Measurements from ENCODE around the gene PPP6C. TPM values are rescaled to one million over a fixed set of nuclear protein-coding genes. Genes with fewer than 3 reads are reported as not detected.
"Not testable (repeated sequence)": the region's sequence is repeated elsewhere in the genome, so short reads cannot be mapped to it uniquely, and the experiment has no call there.

PPP6C gene
- total and polyA plus RNA-seq, 2 donors (not counting 3 experiments of a cell fraction or from before 2014, with no cell fraction given), result 19.3 to 42.6 TPM

DNA sequence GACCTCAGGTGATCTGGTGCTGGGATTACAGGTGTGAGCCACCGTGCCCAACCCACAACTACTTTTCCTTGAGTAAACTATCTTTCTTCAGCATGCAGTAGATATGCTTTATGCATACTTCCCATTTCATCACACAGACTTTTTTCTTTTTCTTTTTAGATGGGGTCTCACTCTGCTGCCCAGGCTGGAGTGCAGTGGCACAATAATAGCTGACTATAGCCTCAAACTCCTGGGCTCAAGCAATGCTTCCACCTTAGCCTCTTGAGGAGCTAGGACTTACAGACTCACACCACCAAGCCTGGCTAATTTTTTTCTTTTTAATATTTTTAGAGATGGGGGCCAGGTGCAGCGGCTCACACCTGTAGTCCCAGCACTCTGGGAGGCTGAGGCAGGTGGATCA is 22.8 kb downstream of the PPP6C start:
- intact Hi-C loops (cut with micrococcal nuclease) (no loop called here), dilution Hi-C loops (cut with MboI; ENCODE audit: extremely low pct_ligation_motif_present, low sequenced_read_pairs) (no loop called here)
- Histone ChIP-seq H3K9me1 (replicated peaks; ENCODE audit: control insufficient read depth, extremely low read depth, insufficient read depth, low read length) (no peaks in the 10 kb centered on the region), H3K27me3 (ENCODE audit: control insufficient read depth in 2 of 2, insufficient read depth in 2 of 2, low read length in 2 of 2) (no peaks in the 10 kb centered on the region), H3K79me2 (ENCODE audit: control insufficient read depth, insufficient read depth, low read length) (peaks cover 9% of the 10 kb centered on the region), H4K20me1 (replicated peaks; ENCODE audit: control insufficient read depth, extremely low read depth, insufficient read depth, low read length) (no peaks in the 10 kb centered on the region), H3K4me2 (ENCODE audit: insufficient read depth, low read length) (no peak overlapping the region), H2AFZ (ENCODE audit: low read depth, low read length) (no peak overlapping the region), H3K9me3 (replicated peaks; ENCODE audit: control insufficient read depth, insufficient read depth, low read length) (no peaks in the 10 kb centered on the region), H3K36me3 (ENCODE audit: control insufficient read depth in 2 of 2, extremely low read depth in 1 of 2, insufficient read depth in 2 of 2, low read length in 2 of 2) (peaks cover 0 to 2% of the 10 kb centered on the region in 2 experiments), H3K9ac (replicated peaks; ENCODE audit: extremely low read depth, insufficient read depth, low read length) (no peak overlapping the region), H3K4me1 (ENCODE audit: control insufficient read depth, extremely low read depth, insufficient read depth, low read length) (no peaks in the 10 kb centered on the region), H3K4me3 (replicated peaks in 1 of 3; ENCODE audit: insufficient read depth in 1 of 3, low read depth in 1 of 3, low read length in 3 of 3) (no peak overlapping the region), H3K27ac (ENCODE audit: insufficient read depth, low read depth, low read length) (no peak overlapping the region)
- DNase-seq (ENCODE audit: low read depth, low spot score) (no peak), FAIRE-seq (no peak)
- TF ChIP-seq GATA2 (IDR thresholded peaks at IDR 0.05; ENCODE audit: insufficient read depth, insufficient read length, low read depth, low read length), result no peak
- no peak for TF ChIP-seq MYC (IDR thresholded peaks at IDR 0.05; ENCODE audit: low read depth, low read length)
- no peak for TF ChIP-seq POLR2AphosphoS5 (IDR thresholded peaks at IDR 0.05; ENCODE audit: insufficient read depth, low read depth, low read length)
- no peak for TF ChIP-seq FOS (IDR thresholded peaks at IDR 0.05; ENCODE audit: borderline replicate concordance, insufficient read depth, low read length)
- no peak for TF ChIP-seq EZH2 (IDR thresholded peaks at IDR 0.05; ENCODE audit: borderline replicate concordance, low read depth, low read length, severe bottlenecking)
- TF ChIP-seq, protein P1, sequence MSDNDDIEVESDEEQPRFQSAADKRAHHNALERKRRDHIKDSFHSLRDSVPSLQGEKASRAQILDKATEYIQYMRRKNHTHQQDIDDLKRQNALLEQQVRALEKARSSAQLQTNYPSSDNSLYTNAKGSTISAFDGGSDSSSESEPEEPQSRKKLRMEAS (IDR thresholded peaks at IDR 0.05; ENCODE audit: insufficient read depth, insufficient read length), result no peak
- TF ChIP-seq, protein P2, sequence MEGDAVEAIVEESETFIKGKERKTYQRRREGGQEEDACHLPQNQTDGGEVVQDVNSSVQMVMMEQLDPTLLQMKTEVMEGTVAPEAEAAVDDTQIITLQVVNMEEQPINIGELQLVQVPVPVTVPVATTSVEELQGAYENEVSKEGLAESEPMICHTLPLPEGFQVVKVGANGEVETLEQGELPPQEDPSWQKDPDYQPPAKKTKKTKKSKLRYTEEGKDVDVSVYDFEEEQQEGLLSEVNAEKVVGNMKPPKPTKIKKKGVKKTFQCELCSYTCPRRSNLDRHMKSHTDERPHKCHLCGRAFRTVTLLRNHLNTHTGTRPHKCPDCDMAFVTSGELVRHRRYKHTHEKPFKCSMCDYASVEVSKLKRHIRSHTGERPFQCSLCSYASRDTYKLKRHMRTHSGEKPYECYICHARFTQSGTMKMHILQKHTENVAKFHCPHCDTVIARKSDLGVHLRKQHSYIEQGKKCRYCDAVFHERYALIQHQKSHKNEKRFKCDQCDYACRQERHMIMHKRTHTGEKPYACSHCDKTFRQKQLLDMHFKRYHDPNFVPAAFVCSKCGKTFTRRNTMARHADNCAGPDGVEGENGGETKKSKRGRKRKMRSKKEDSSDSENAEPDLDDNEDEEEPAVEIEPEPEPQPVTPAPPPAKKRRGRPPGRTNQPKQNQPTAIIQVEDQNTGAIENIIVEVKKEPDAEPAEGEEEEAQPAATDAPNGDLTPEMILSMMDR (IDR thresholded peaks at IDR 0.05; ENCODE audit: extremely low read depth in 1 of 2, insufficient read depth in 1 of 2, low read depth in 1 of 2, low read length in 2 of 2), result no peak
- no peak for TF ChIP-seq JUN (IDR thresholded peaks at IDR 0.05; ENCODE audit: borderline replicate concordance, insufficient read depth, insufficient read length, low read depth)
- TF ChIP-seq POLR2A (IDR thresholded peaks at IDR 0.05; ENCODE audit: low read depth, low read length), result no peak
- BruUV-seq (replicated peaks), result no TSS peak
- POLR2A ChIA-PET, result no interaction called here
- CTCF ChIA-PET, result no interaction called here

DNA sequence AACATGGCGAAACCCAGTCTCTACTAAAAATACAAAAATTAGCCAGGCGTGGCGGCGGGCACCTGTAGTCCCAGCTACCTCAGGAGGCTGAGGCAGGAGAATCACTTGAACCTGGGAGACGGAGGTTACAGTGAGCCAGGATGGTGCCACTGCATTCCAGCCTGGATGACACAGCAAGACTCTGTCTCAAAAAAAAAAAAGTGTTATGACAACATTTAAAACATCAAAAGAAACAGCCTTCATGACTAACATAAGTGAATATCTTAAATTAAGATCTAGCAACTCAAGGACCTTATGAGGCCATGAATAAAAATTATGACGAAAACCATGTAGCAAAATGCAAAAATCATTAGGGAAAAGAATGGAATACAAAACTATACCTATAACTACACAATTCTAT is 26.7 kb downstream of the PPP6C start:
- H3K9me3 ChIP-seq (replicated peaks; ENCODE audit: control insufficient read depth, insufficient read depth, low read length); H4K20me1 ChIP-seq (replicated peaks; ENCODE audit: control insufficient read depth, extremely low read depth, insufficient read depth, low read length); H3K36me3 ChIP-seq (ENCODE audit: control insufficient read depth in 2 of 2, extremely low read depth in 1 of 2, insufficient read depth in 2 of 2, low read length in 2 of 2); H3K4me3 ChIP-seq (replicated peaks in 1 of 3; ENCODE audit: insufficient read depth in 1 of 3, low read depth in 1 of 3, low read length in 3 of 3); FAIRE-seq; POLR2A ChIA-PET; H3K9me1 ChIP-seq (replicated peaks; ENCODE audit: control insufficient read depth, extremely low read depth, insufficient read depth, low read length); dilution Hi-C loops (cut with MboI; ENCODE audit: extremely low pct_ligation_motif_present, low sequenced_read_pairs); H3K4me2 ChIP-seq (ENCODE audit: insufficient read depth, low read length); CTCF ChIA-PET; intact Hi-C loops (cut with micrococcal nuclease); H3K79me2 ChIP-seq (ENCODE audit: control insufficient read depth, insufficient read depth, low read length); H3K4me1 ChIP-seq (ENCODE audit: control insufficient read depth, extremely low read depth, insufficient read depth, low read length); H3K27me3 ChIP-seq (ENCODE audit: control insufficient read depth in 2 of 2, insufficient read depth in 2 of 2, low read length in 2 of 2); H3K27ac ChIP-seq (ENCODE audit: insufficient read depth, low read depth, low read length); H2AFZ ChIP-seq (ENCODE audit: low read depth, low read length); DNase-seq (ENCODE audit: low read depth, low spot score); BruUV-seq (replicated peaks); H3K9ac ChIP-seq (replicated peaks; ENCODE audit: extremely low read depth, insufficient read depth, low read length): not testable (repeated sequence)
